ENCODE measurements around the gene P2RY2. TPM values are rescaled to one million over a fixed set of nuclear protein-coding genes. Genes with fewer than 3 reads are reported as not detected.
A peak's percentile ranks its signal among the peaks of the same experiment; 100 is the strongest.

The P2RY2 gene
- total and polyA plus RNA-seq, 2 of the 8 experiments (the other 6 are each of a cell fraction or from before 2014, with no cell fraction given), result 1.0 to 1.5 TPM

GRCh38 chr11:73218106-73218829, at the start of gene P2RY2 (continued):
- no peak for TF ChIP-seq NRF1 (IDR thresholded peaks at IDR 0.05; ENCODE audit: low read depth, low read length)
- TF ChIP-seq CTCF (IDR thresholded peaks at IDR 0.05; ENCODE audit: control extremely low read depth in 1 of 3, insufficient read depth in 1 of 3, low read depth in 1 of 3, low read length in 3 of 3), result peak; percentile 47 to 70 (median 64)
- TF ChIP-seq TAF1 (IDR thresholded peaks at IDR 0.05; ENCODE audit: low read depth, low read length), result no peak
- no peak for TF ChIP-seq RBBP5 (IDR thresholded peaks at IDR 0.05; ENCODE audit: borderline replicate concordance, low read depth, low read length)
- TF ChIP-seq SP2 (IDR thresholded peaks at IDR 0.05; ENCODE audit: low read length), result no peak
- 0 out of 2 replicates have a peak, but pooled peaks have one; percentile 14 for TF ChIP-seq PHF8 (conservative IDR thresholded peaks at IDR 0.05; ENCODE audit: low read depth, low read length)
- TF ChIP-seq GABPA (IDR thresholded peaks at IDR 0.05; ENCODE audit: borderline replicate concordance, insufficient read depth, low read length), result 0 out of 2 replicates have a peak, but pooled peaks have one; percentile 11
- 0 out of 4 replicates have a peak, but pooled peaks of 1 of the 2 experiments have one; percentile 39 for TF ChIP-seq HDAC2 (IDR thresholded peaks at IDR 0.05; ENCODE audit: borderline replicate concordance in 1 of 2, low read depth in 2 of 2, low read length in 2 of 2)
- no peak; the same call in 1 of the 2 replicates for TF ChIP-seq TBP (IDR thresholded peaks at IDR 0.05; ENCODE audit: low read depth, low read length)
- TF ChIP-seq BRCA1 (IDR thresholded peaks at IDR 0.05; ENCODE audit: low read depth, low read length), result no peak
- peak; percentile 76 for TF ChIP-seq MAX (IDR thresholded peaks at IDR 0.05)
- peak; percentile 94 for TF ChIP-seq KDM4A (IDR thresholded peaks at IDR 0.05; ENCODE audit: low read depth, low read length, severe bottlenecking)
